ENCODE measurements around the gene NEDD4L.

NEDD4L gene

GRCh38 chr18:58251416-58251815 is 207.4 kb downstream of the NEDD4L start:
- TF ChIP-seq EZH2phosphoT487 (conservative IDR thresholded peaks at IDR 0.05; ENCODE audit: low read length): no peak
- TF ChIP-seq, protein P1, sequence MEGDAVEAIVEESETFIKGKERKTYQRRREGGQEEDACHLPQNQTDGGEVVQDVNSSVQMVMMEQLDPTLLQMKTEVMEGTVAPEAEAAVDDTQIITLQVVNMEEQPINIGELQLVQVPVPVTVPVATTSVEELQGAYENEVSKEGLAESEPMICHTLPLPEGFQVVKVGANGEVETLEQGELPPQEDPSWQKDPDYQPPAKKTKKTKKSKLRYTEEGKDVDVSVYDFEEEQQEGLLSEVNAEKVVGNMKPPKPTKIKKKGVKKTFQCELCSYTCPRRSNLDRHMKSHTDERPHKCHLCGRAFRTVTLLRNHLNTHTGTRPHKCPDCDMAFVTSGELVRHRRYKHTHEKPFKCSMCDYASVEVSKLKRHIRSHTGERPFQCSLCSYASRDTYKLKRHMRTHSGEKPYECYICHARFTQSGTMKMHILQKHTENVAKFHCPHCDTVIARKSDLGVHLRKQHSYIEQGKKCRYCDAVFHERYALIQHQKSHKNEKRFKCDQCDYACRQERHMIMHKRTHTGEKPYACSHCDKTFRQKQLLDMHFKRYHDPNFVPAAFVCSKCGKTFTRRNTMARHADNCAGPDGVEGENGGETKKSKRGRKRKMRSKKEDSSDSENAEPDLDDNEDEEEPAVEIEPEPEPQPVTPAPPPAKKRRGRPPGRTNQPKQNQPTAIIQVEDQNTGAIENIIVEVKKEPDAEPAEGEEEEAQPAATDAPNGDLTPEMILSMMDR (IDR thresholded peaks at IDR 0.05; ENCODE audit: insufficient read depth, low read length, poor library complexity, severe bottlenecking): no peak
- H3K36me3 ChIP-seq (ENCODE audit: low read length): no peaks in the 10 kb centered on the region
- no peak overlapping the region for H3K4me2 ChIP-seq (ENCODE audit: low read depth, low read length, poor library complexity, severe bottlenecking)
- H4K20me1 ChIP-seq (ENCODE audit: low read depth, low read length): no peaks in the 10 kb centered on the region
- H3K9me2 ChIP-seq (replicated peaks; ENCODE audit: insufficient read depth, low read length): no peaks in the 10 kb centered on the region
- no peaks in the 10 kb centered on the region for H3F3A ChIP-seq (ENCODE audit: insufficient read depth)
- H3K27ac ChIP-seq (ENCODE audit: low read depth, low read length): no peak overlapping the region
- H3K9ac ChIP-seq (ENCODE audit: low read length): no peak overlapping the region
- no peaks in the 10 kb centered on the region for H3K27me3 ChIP-seq (ENCODE audit: low read length)
- H2AFZ ChIP-seq (ENCODE audit: low read depth, low read length, severe bottlenecking): no peak overlapping the region
- H3K9me3 ChIP-seq (ENCODE audit: insufficient read depth, low read length): no peaks in the 10 kb centered on the region
- H3K79me2 ChIP-seq (ENCODE audit: insufficient read depth, low read length): no peaks in the 10 kb centered on the region
- H3K4me3 ChIP-seq (ENCODE audit: insufficient read depth, low read length, poor library complexity, severe bottlenecking): no peak overlapping the region

- H3K9me3 ChIP-seq (ENCODE audit: insufficient read depth, low read length): no peaks in the 10 kb centered on the region
- no peak overlapping the region for H3K4me2 ChIP-seq (ENCODE audit: low read depth, low read length, poor library complexity, severe bottlenecking)
- H2AFZ ChIP-seq (ENCODE audit: low read depth, low read length, severe bottlenecking): no peak overlapping the region
- TF ChIP-seq EZH2phosphoT487 (conservative IDR thresholded peaks at IDR 0.05; ENCODE audit: low read length): no peak
- TF ChIP-seq, protein P1 (IDR thresholded peaks at IDR 0.05; ENCODE audit: insufficient read depth, low read length, poor library complexity, severe bottlenecking): no peak
- no peaks in the 10 kb centered on the region for H3K27me3 ChIP-seq (ENCODE audit: low read length)
- H3F3A ChIP-seq (ENCODE audit: insufficient read depth): no peaks in the 10 kb centered on the region
- H4K20me1 ChIP-seq (ENCODE audit: low read depth, low read length): no peaks in the 10 kb centered on the region
- H3K27ac ChIP-seq (ENCODE audit: low read depth, low read length): no peak overlapping the region
- H3K9ac ChIP-seq (ENCODE audit: low read length): no peak overlapping the region
- no peaks in the 10 kb centered on the region for H3K36me3 ChIP-seq (ENCODE audit: low read length)
- no peak overlapping the region for H3K4me3 ChIP-seq (ENCODE audit: insufficient read depth, low read length, poor library complexity, severe bottlenecking)
- H3K9me2 ChIP-seq (replicated peaks; ENCODE audit: insufficient read depth, low read length): no peaks in the 10 kb centered on the region
- no peaks in the 10 kb centered on the region for H3K79me2 ChIP-seq (ENCODE audit: insufficient read depth, low read length)
These were observed 208.1 kb downstream of the NEDD4L start for GRCh38 chr18:58252166-58252565.

DNA sequence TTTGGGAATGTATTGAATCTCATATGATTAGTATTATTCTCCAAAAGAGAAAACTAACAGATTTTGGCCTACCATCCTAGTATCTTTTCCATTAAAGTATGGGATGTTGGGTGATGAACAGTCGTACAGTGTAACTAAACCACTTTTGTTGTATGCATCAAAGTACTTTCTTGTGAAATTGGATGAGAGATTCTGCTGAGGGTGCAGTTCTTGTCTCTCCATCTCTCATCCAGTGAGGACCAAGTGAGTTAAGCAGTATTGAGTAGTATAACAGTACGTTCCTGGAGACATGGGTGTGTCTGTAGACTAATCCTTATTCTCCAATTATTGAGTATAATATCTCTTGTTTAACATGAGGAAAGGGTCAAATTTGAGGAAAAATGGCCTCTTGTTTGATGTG is 209.3 kb downstream of the NEDD4L start:
- no peaks in the 10 kb centered on the region for H3K27me3 ChIP-seq (ENCODE audit: low read length)
- no peaks in the 10 kb centered on the region for H3K9me3 ChIP-seq (ENCODE audit: insufficient read depth, low read length)
- H4K20me1 ChIP-seq (ENCODE audit: low read depth, low read length): no peaks in the 10 kb centered on the region
- TF ChIP-seq, protein P1 (IDR thresholded peaks at IDR 0.05; ENCODE audit: insufficient read depth, low read length, poor library complexity, severe bottlenecking): no peak
- no peak for TF ChIP-seq EZH2phosphoT487 (conservative IDR thresholded peaks at IDR 0.05; ENCODE audit: low read length)
- H3K4me2 ChIP-seq (ENCODE audit: low read depth, low read length, poor library complexity, severe bottlenecking): no peak overlapping the region
- no peak overlapping the region for H2AFZ ChIP-seq (ENCODE audit: low read depth, low read length, severe bottlenecking)
- H3K79me2 ChIP-seq (ENCODE audit: insufficient read depth, low read length): no peaks in the 10 kb centered on the region
- H3K9me2 ChIP-seq (replicated peaks; ENCODE audit: insufficient read depth, low read length): no peaks in the 10 kb centered on the region
- H3K27ac ChIP-seq (ENCODE audit: low read depth, low read length): no peak overlapping the region
- H3K36me3 ChIP-seq (ENCODE audit: low read length): no peaks in the 10 kb centered on the region
- no peak overlapping the region for H3K9ac ChIP-seq (ENCODE audit: low read length)
- H3F3A ChIP-seq (ENCODE audit: insufficient read depth): no peaks in the 10 kb centered on the region
- H3K4me3 ChIP-seq (ENCODE audit: insufficient read depth, low read length, poor library complexity, severe bottlenecking): no peak overlapping the region
